ENCODE data around the gene TPK1. TPM values are rescaled to one million over a fixed set of nuclear protein-coding genes. Genes with fewer than 3 reads are reported as not detected.

TPK1 gene
- total and polyA plus RNA-seq, 2 of the 8 experiments (the other 6 are each of a cell fraction or from before 2014, with no cell fraction given), result 1.9 to 2.7 TPM

GRCh38 chr7:144628176-144628575 lies 207.7 kb downstream of the TPK1 start:
- Histone ChIP-seq H3K14ac (ENCODE audit: insufficient read length) (no peak overlapping the region), H3K56ac (replicated peaks; ENCODE audit: insufficient read length, low read depth, low read length) (no peak overlapping the region), H3K23ac (ENCODE audit: insufficient read length) (no peak overlapping the region), H3K36me3 (ENCODE audit: control insufficient read depth in 2 of 4, insufficient read depth in 4 of 4, low read length in 3 of 4) (peaks cover 0 to 8% (median 2%) of the 10 kb centered on the region in 4 experiments; a peak in 3 of 8 replicates), H3K23me2 (ENCODE audit: low read depth, low read length) (no peaks in the 10 kb centered on the region; the same call in 1 of the 2 replicates), H3K4me3 (ENCODE audit: extremely low read depth in 1 of 4, insufficient read depth in 2 of 4, low read depth in 3 of 4, low read length in 4 of 4) (no peak overlapping the region), H2AFZ (ENCODE audit: low read length) (no peak overlapping the region), H2BK15ac (ENCODE audit: low read length) (no peak overlapping the region), H3K79me2 (ENCODE audit: control insufficient read depth in 1 of 2, insufficient read depth in 2 of 2, low read length in 2 of 2) (no peaks in the 10 kb centered on the region), H3K18ac (ENCODE audit: extremely low read depth, low read length) (no peak overlapping the region), H2BK5ac (ENCODE audit: low read depth, low read length) (no peak overlapping the region), H4K20me1 (replicated peaks in 1 of 2; ENCODE audit: control insufficient read depth in 1 of 2, insufficient read depth in 2 of 2, low read length in 2 of 2) (no peaks in the 10 kb centered on the region), H2BK12ac (ENCODE audit: low read depth, low read length) (peak overlapping the region; percentile 4; the same call in 1 of the 2 replicates), H3K4me1 (replicated peaks in 1 of 4; ENCODE audit: control insufficient read depth in 3 of 4, insufficient read depth in 4 of 4, low read length in 3 of 4) (peaks cover 0 to 2% (median 0%) of the 10 kb centered on the region in 4 experiments; a peak in 1 of 7 replicates), H3K4ac (replicated peaks; ENCODE audit: insufficient read length, low read depth, low read length) (no peak overlapping the region), H2BK20ac (ENCODE audit: low read length) (no peak overlapping the region), H3K79me1 (ENCODE audit: low read depth, low read length) (no peaks in the 10 kb centered on the region), H3K9me3 (ENCODE audit: insufficient read depth in 2 of 2, low read depth in 1 of 2, low read length in 1 of 2) (peaks cover 7 to 14% of the 10 kb centered on the region in 2 experiments; a peak in 3 of 4 replicates), H3K27ac (ENCODE audit: low read depth, low read length) (no peak overlapping the region), H3K9ac (replicated peaks in 1 of 4; ENCODE audit: extremely low read depth in 1 of 4, low read depth in 3 of 4, low read length in 3 of 4) (no peak overlapping the region), H3K27me3 (replicated peaks in 1 of 4; ENCODE audit: control insufficient read depth in 3 of 4, extremely low read depth in 1 of 4, insufficient read depth in 3 of 4, low read length in 3 of 4) (peaks cover 0 to 1% (median 0%) of the 10 kb centered on the region in 4 experiments; a peak in 1 of 7 replicates), H2AK5ac (ENCODE audit: low read depth, low read length) (no peak overlapping the region), H3K4me2 (ENCODE audit: insufficient read depth in 1 of 2, low read depth in 2 of 2, low read length in 2 of 2) (no peak overlapping the region), H2BK120ac (replicated peaks; ENCODE audit: low read depth, low read length) (no peak overlapping the region), H4K8ac (ENCODE audit: extremely low read depth, insufficient read depth, low read length) (no peak overlapping the region), H4K5ac (ENCODE audit: insufficient read length, low read depth, low read length) (no peak overlapping the region), H4K91ac (replicated peaks; ENCODE audit: insufficient read length, low read length) (no peak overlapping the region)
- FAIRE-seq, result no peak
- WGBS, 2 experiments (ENCODE audit: extremely low coverage in 1 of 2, insufficient coverage in 1 of 2, insufficient read length in 1 of 2, insufficient replicate concordance in 2 of 2, low coverage in 1 of 2, low lambda C conversion rate in 2 of 2, missing lambda C conversion rate in 1 of 2), result 87% methylated on average over 2 of the region's 2 CpGs; no CpG with 5 or more reads in 1 of the 2 experiments
- ChIA-PET CTCF (ENCODE audit: partially characterized antibody) (no interaction called here), POLR2A (ENCODE audit: partially characterized antibody) (no interaction called here)
- DNase-seq (ENCODE audit: low read depth in 1 of 2, low spot score in 2 of 2), result no peak
- TF ChIP-seq CTCF (IDR thresholded peaks at IDR 0.05; ENCODE audit: control extremely low read depth in 1 of 3, insufficient read depth in 1 of 3, low read depth in 1 of 3, low read length in 3 of 3), result no peak
- no peak for TF ChIP-seq USF2 (IDR thresholded peaks at IDR 0.05; ENCODE audit: low read length)
- no peak for TF ChIP-seq RAD21 (IDR thresholded peaks at IDR 0.05 in 1 of 2, conservative IDR thresholded peaks at IDR 0.05 in 1 of 2; ENCODE audit: low read depth in 2 of 2, low read length in 2 of 2)
- TF ChIP-seq HDAC6 (IDR thresholded peaks at IDR 0.05; ENCODE audit: low read depth, low read length), result no peak
- no peak for TF ChIP-seq EZH2 (IDR thresholded peaks at IDR 0.05; ENCODE audit: low read depth, low read length, severe bottlenecking)
- no peak for TF ChIP-seq TCF12 (IDR thresholded peaks at IDR 0.05; ENCODE audit: low read depth, low read length)
- TF ChIP-seq PHF8 (conservative IDR thresholded peaks at IDR 0.05; ENCODE audit: low read depth, low read length), result no peak
- no peak for TF ChIP-seq GABPA (IDR thresholded peaks at IDR 0.05; ENCODE audit: borderline replicate concordance, insufficient read depth, low read length)

Data from H1 (cell line).